Measurements from ENCODE around the gene SH3RF1.
"Not testable (repeated sequence)": the region's sequence is repeated elsewhere in the genome, so short reads cannot be mapped to it uniquely, and the experiment has no call there.

SH3RF1 gene

DNA sequence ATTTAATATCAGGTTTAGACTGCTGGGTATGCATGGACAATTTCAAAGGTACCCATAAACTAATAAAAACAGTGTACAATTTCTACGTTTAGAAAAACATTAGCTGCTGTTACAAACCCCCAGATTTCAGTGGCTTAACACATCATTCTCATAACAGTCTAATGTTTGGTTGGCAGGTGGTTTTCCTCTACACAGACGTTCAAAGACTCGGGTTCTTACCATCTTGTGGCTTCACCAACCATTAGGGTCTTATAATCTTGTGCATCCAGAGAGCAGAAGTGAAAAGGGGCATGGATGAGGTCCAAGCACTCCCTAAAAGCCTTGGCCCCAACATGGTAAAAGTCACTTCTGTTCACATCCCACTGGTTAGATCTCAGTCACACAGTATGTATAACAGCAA lies 71.6 kb downstream of the SH3RF1 start:
- no peak for DNase-seq

DNA sequence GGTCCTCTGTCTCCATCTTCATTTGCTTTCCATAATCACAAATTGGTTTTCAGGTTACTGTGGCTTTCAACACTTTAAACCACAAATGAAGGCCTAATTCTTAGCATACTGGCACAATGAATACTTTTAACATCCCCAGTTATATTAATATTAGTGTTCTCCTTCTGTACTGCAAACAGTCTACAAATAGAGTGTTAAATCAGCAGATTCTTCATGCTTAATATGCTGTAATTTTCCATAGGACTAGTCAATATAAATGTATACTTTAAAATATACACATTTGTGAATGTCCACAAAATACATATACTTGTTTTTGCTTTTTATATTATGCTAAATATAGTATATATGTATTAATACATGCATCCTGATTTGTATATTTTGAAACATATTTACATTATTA lies 72.6 kb downstream of the SH3RF1 start:
- DNase-seq = no peak

DNA sequence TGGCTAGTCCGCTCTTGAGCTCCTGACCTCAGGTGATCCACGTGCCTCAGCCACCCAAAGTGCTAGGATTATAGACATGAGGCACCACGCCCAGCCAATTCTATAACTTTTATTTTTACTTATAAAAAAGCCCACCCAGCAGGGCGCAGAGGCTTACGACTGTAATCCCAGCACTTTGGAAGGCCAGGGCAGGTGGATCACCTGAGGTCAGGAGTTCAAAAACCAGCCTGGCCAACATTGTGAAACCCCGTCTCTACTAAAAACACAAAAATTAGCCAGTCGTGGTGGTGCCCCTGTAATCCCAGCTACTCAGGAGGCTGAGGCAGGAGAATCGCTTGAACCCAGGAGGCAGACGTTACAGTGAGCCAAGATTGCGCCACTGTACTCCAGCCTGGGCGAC lies 73.5 kb downstream of the SH3RF1 start:
- DNase-seq = not testable (repeated sequence)

DNA sequence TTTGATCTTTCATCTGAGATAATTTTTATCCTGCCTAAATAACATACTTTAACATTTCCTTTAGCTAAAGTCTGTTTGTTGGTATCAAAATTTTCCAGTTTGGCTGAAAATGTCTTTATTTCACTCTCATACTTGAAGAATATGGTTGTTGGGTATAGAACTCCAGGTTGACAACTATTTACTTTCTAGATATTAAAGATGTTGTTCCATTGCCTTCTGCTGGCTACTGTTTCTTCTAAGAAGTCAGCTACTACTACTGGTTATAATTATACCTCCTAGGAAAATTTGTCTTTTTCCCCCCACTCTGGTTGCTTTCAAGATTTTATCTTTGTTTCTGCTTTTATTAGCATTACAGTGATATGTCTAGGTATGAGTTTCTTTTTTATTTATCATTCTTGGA lies 75.7 kb downstream of the SH3RF1 start:
- DNase-seq = no peak

DNA sequence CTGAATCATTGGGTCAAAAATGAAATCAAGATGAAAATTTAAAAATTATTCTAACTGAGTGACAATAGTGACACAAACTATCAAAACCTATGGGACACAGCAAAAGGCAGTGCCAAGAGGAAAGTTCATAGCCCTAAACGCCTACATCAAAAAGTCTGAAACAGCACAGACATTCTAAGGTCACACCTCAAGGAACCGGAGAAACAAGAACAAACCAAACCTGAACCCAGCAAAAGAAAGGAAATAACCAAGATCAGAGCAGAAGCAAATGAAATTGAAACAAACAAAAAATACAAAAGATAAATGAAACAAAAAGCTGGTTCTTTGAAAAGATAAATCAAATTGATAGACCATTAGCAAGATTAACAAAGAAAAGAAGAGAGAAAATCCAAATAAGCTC lies 80.8 kb downstream of the SH3RF1 start:
- DNase-seq = not testable (repeated sequence)

DNA sequence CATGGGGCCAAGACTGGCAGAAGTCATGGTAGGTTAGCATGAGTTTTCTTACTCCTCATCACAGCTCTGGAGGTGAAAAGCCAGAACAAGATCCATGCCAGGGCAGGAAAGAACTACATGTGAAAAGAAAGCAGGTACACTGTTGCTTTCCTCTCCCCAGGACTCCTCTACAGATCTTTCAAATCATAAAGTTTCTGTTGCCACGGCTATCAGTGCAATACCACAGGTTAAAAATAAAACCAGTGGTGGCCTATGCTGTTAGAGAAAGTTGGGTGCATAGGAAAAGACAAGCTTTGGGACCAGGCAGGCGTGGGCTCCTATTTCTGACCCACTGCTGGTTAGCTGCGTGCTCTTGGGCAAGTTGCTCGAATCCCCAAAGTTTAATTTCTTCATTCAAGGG lies 81.4 kb downstream of the SH3RF1 start:
- no peak for DNase-seq

DNA sequence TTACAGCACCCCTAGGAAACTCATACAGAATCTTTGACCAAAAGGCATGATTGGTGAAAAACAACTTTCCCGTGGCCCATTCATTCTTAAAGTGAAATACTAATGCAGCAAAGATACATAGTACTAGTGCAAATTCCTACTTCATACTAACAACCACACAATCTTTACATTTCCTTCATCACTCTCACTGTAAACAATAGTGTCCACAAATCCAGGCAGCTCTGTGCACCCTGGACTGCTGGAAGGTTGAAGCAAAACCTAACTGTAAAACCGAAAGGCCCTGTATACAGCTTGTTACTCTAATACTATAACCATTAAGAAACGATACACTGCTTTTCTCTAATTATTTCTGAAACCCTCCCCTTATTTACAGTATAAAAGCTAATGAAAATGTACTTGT lies 82.6 kb downstream of the SH3RF1 start:
- no peak for DNase-seq

DNA sequence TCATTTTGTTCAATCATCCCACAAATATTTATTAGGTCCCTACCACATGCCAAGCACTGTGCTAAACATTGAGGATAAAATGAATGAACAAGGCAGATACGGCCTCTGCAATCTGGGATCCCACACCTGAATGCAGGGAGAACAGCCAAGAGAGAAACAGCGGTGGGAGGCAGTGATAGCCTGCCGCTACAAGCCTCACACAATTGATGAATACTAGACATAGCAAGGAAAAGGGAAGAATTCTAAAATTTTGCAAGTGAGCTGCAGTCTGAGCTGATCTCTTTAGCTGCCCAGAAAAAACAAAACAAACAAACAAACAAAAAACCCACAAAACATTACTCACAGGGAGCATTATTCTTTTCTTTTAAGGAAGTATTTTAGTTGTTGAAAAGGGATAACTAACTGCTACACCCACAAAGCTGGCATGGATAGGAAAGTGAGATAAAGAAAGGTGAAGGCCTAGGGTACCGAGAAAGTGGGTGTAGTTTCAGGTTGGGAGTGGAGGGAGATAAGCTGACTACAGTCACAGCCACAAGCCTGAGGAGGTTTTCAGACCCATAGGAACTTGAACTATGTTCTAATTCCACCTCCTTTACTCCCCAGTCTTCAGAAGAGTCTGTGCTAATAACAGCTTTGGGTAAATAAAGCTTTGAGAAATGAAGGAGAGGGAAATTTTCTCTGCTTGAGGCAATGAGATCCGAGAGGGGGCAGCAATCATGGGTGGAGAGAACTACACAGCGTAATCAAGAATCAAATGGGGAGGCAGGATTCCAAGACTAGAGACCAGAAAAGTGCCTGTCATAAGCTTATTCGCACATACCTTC lies 85.4 kb downstream of the SH3RF1 start:
- no peak for DNase-seq

DNA sequence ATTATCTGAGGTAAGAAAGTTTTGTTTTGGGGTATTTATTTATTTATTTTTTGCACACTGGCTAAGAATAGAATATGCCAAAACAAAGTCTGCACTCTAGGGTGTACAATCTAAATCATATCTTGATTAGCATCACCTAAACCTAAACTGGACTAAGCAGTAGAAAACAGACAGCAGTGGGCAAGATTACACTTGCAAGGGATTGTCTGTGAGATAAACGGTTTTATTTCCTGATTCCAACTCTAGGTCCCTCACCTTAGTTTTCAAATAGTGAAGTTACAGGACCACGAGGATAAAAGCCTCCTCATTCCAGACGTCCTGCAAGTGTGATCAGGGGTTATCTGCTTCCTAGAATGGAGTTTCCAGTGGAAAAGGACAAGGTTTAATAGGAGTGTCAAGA lies 86.1 kb downstream of the SH3RF1 start:
- DNase-seq = no peak

DNA sequence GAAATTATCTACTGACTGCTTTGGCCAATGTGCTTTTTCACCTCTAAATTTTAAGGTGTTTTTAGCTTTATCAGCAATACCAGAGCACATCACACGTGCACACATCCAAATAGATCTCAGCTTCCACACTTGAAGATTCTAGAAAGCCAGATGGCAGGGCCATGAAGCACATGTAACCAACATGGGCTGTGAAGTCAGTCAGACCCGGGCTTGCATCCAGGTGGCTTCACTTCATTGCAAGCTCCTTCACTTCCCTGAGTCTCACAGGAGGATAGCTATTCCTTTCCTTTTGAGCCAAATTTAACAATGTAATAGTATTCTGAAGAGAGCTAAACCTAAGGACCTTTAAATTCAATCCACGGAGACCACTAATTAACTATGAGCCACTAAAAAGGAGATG lies 86.5 kb downstream of the SH3RF1 start:
- DNase-seq = no peak

DNA sequence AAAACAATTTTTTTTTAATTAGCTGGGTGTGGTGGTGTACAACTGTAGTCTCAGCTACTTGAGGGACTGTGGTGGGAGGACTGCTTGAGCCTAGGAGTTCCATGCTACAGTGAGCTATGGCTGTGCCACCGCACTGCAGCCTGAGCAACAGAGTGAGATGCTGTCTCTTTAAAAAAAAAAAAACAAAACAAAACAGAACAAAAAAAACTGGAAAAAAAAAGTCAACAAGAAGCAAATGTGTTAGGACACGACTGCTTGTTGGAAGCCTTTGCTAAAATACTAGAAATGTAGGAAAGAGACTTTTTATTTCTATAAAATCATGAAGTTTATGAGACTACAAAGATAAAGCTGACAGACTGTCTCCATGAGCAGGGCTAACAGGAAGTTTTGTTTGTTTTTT lies 87.2 kb downstream of the SH3RF1 start:
- DNase-seq = no peak

DNA sequence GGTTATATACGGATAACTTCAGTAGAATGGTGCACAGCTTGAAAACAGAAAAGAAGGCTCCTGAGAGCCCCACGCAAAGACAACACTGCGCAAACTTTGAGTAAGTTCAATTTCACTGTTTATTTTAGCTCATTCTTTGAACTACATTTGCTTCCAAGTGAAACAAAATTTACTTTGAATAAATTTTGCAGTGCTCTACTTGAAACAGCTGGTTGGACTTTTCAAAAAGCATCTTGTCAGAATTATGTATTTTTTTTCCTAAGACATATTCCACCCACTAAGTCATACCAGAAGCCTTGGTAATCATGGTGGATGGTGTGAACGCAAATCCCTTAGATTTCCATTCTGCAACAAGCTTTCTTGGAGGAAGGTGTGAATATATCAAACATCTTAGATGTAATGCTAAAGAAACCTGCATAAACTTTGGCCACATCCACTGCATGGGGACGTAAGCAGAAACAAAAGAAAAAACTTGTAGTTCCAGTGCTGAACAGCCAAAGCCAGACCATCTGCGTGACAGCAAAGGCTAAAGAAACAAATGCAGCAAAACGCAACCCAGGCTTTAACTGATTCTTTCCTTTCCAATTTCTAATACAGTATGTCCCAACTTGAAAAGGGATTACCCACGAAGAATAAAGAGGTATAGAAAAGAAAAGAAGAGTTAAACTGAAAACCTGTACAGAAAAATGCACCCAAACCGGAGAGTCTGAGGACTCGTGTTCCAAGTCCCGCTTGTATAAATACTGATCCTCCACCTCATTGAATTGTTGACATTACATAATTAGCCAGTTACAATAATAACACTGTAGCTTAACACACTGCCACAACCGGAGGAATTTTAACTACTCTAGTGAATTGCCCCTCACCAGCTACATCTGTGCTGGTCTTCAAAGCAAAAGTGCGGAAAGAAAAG lies 90.9 kb downstream of the SH3RF1 start:
- DNase-seq = no peak

DNA sequence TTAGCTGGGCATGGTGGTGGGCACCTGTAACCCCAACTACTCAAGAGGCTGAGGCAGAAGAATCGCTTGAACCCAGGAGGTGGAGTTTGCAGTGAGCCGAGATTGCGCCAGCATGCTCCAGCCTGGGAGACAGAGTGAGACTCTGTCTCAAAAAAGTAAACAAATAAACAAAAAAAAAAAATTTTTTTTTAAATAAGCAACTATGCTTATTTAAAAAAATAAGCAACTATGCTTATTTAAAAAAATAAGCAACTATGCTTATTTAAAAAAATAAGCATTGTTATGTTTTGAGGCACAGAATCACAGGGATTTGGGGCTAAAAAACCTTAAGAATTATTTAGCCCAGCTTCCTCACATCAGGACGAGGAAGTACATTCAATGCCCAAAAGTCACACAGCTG lies 92.7 kb downstream of the SH3RF1 start:
- not testable (repeated sequence) for DNase-seq

DNA sequence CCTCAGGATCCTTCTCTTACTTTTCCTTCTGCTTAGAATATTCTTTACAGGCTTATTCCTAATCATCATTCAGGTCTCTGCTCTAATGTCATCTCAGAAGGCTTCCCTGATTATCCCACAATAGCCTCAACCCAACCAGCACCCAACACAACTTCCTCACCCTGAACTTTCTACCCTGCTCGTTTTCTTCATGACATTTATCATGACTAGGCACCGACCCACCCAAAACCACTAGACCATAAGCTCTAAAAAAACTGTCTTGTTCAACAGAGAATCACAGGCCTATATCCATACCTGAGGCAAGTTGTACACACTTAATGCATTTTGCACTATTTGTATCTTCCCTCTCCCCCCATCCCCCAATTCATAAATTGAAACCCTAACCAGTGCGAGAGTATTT lies 95.3 kb downstream of the SH3RF1 start:
- no peak for DNase-seq

DNA sequence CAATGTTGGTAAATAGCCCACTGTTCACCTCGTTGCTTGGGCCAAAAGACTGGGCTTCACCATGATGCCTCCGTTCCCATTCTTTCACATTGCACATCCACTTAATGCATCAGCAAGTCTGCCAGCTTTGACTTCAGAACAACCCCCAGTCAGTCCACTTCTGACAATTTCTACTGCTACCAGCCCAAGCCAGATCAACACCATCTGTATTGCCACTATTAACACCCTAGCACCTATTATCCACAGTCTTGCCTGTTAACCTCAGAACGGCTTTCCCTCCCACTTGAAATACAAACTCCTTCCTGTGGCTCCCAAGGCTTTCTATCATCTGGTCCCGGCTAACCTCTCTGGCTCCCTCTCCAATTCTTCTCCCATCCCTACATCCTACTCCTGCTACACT lies 95.7 kb downstream of the SH3RF1 start:
- no peak for DNase-seq

DNA sequence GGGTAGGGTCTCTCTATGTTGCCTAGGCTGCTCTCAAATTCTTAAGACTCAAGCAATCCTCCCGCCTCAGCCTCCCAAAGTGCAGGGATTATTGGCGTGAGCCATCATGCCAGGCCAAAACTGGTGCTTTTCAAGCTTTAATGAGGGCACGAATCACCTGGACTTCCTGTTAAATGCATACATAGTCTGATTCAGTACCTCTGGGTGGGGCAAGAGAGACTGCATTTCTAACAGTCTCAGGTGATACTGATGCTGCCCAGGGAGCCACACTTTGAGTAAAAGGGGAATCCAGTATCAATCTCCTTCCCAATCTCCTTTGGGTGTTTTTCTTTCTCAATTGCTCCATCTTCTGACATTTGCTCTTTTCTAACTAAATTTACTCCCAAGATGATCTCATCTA lies 96.5 kb downstream of the SH3RF1 start:
- no peak for DNase-seq

DNA sequence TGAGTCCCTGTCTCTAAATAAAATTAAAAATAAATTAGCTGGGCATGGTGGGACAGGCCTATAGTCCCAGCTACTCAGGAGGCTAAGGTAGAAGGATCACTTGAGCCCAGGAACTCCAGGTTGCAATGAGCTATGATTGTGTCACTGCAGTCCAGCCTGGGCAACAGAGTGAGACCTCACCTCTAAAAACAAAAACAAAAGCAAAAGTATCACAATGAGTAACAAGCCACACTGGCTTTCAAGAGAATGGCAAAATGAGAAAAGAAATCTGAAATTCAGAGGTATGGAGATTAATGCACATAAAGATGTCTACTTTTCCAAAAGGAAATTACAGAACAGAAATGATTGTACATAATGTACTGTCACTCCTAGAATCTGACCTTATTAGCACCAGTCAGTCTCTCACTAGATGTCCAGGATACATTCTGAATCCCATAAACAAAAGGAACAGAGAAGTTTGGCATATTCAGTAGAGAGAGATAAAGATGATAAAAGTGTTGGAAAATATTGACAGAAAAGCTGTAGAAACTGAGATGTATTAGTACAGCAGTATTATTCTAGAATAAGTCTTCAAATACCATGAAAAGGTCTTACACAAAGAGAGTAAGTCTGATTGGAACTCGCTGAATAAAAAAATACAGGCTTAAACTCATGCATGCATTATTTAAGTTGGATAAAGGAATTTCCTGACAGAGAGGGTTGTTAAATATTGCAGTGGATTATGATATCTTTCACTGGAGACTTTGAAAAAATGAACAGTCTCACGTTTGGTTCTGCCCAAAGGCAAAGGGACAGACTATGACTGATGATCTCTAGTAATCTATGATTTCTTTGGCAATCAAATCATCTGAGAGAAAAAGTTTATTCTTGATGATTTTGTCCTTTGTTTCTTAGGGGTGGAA lies 102.5 kb downstream of the SH3RF1 start:
- DNase-seq = no peak

DNA sequence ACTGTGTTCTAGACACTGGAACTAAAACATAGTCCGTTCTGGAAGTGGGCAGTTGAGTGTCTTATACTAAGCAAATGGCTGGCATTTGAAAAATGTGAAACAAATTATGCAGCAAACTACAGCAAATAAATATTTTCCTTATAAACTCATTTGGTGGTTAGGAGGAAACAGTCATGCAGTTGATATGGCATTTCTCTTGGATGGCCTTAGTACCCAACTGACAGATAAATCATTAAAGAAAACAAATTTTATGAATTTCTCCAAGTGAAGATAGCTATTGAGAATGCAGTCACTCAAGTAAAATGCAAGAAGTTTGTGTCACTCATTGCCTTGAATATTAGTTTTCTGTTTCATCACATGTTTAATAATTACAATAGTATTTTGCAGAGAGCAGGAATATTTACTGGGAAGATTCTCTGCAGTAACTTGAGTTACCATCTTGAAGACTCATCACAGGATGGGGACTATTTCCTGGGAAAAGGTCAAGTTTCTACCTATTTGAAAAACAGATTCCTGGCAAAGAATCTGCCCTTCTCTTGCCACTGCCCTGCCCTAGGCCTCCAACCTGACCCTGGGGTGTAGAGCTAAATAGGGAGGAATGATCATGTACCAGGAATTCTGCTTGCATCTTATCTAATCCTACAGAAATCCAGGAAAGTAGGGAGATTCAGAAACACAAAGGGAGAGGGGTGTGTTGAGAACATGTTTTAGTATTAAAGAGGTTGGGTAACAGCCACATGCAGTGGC lies 105.9 kb downstream of the SH3RF1 start:
- no peak for DNase-seq

DNA sequence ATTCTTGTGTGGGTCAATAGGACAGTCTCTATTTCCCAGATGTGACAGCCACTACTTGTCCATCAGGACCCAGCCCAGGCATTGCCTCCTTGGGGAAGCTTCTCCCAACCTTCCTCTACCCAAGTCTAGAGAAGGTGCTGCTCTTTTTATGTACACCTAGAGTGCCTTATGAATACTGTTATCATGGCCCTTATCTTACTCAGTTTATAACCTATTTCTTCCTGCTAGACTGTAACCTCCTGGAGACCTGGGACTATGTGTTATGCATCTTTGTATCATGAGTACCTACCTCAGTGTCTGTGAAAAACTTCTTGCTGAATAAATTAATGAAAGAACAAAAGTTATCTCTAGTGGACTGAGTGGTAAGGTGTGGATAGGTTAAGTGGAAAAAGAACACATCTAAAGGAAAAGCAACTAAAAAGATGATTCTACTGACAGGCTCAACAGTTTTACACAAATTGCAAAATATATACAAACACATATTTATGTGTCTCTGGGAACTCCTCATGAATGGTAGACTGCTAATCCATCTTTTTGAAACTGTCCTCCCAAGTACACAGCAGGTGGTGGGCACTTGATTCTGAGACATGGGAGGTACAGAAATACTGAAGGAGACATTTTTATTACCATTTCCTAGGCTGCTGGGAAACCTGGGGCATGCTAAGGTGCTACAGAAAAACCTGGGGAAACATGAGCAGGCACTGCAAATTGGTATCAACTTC lies 106.6 kb downstream of the SH3RF1 start:
- no peak for DNase-seq

DNA sequence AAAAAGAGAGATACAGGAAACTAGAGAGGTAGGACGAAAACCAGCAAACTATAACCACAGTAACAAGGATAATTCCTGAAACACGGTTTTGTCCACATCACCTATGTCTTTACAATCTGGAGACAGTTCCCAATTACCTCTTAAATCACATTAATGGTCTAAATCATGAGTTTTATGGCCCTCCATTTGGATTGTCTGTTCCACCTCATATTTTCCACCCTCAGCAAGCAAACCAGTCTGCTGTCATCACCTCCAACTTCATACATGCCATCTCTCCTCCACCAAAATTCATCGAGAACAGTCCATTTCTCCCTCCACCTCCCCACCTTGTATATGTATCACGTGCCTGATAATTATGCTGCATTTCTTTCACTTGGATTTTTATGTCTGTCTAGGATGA lies 107.3 kb downstream of the SH3RF1 start:
- DNase-seq = no peak

DNA sequence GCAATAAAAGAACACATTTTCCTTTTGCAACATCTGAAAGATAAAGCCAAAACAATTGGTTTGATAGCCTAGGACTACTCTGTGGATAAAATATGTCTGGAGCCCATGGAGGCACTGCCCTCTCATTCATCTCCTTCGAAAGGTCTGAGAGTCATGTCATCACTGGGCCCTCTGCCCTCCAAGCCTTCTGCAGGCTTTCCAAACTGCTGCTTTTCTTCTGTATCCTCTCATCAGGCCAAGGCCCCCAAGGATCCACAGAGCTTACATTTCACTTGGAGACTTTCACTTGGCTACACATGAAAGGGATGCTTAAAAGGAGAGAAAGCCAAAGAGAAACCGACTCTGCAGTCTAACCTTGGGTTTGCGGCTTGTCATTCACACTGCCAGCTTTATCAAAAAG lies 109.9 kb downstream of the SH3RF1 start:
- no peak for DNase-seq

All from inflammatory macrophage treated with lipopolysaccharide for 1 hour (primary cell).